Measurements from ENCODE around the gene COL9A3.
A peak's percentile ranks its signal among the peaks of the same experiment; 100 is the strongest.

The COL9A3 gene

GRCh38 chr20:62825986-62826645 lies 9.3 kb downstream of the COL9A3 start:
- DNase-seq = no peak

GRCh38 chr20:62826646-62827310 lies 9.9 kb downstream of the COL9A3 start:
- DNase-seq = no peak

- no peak for DNase-seq
Observed at GRCh38 chr20:62827311-62828038, 10.6 kb downstream of the COL9A3 start.

GRCh38 chr20:62828051-62828450 lies 11.2 kb downstream of the COL9A3 start:
- DNase-seq = no peak

- DNase-seq = no peak
Observed at GRCh38 chr20:62828511-62829230, 11.8 kb downstream of the COL9A3 start.

GRCh38 chr20:62829231-62830230 lies 12.7 kb downstream of the COL9A3 start:
- DNase-seq = no peak

- DNase-seq = no peak
Observed at GRCh38 chr20:62830251-62830650, 13.4 kb downstream of the COL9A3 start.

GRCh38 chr20:62830821-62831220 lies 14.0 kb downstream of the COL9A3 start:
- no peak for DNase-seq

GRCh38 chr20:62831361-62831788 lies 14.5 kb downstream of the COL9A3 start:
- DNase-seq = no peak

- no peak for DNase-seq
Observed at GRCh38 chr20:62831854-62832211, 15.0 kb downstream of the COL9A3 start.

GRCh38 chr20:62832212-62832922 lies 15.5 kb downstream of the COL9A3 start:
- DNase-seq = peak; percentile 68 to 84 (median 83)

GRCh38 chr20:62832951-62833391 lies 16.1 kb downstream of the COL9A3 start:
- DNase-seq = peak in 2 of 3 donors; percentile 30 to 46

GRCh38 chr20:62834967-62835730 lies 18.3 kb downstream of the COL9A3 start:
- no peak for DNase-seq

GRCh38 chr20:62835931-62836861 lies 19.3 kb downstream of the COL9A3 start:
- DNase-seq = no peak

GRCh38 chr20:62836967-62837490 lies 20.2 kb downstream of the COL9A3 start:
- no peak for DNase-seq

- DNase-seq = peak in 1 of 3 donors; percentile 37
Observed at GRCh38 chr20:62837790-62838127, 20.9 kb downstream of the COL9A3 start.

- peak in 2 of 3 donors; percentile 32 to 46 for DNase-seq
Observed at GRCh38 chr20:62838128-62838891, 21.5 kb downstream of the COL9A3 start.

GRCh38 chr20:62839261-62839660 lies 22.4 kb downstream of the COL9A3 start:
- DNase-seq = no peak

All from suppressor macrophage treated with lipopolysaccharide for 1 hour (primary cell).